Measurements from ENCODE around the gene TLCD3B. TPM values are rescaled to one million over a fixed set of nuclear protein-coding genes. Genes with fewer than 3 reads are reported as not detected.

TLCD3B gene
- total and polyA plus RNA-seq, 9 of the 15 experiments (the other 6 are each of a cell fraction or from before 2014, with no cell fraction given), result 0.10 to 0.52 (median 0.23) TPM; not detected in 4

DNA sequence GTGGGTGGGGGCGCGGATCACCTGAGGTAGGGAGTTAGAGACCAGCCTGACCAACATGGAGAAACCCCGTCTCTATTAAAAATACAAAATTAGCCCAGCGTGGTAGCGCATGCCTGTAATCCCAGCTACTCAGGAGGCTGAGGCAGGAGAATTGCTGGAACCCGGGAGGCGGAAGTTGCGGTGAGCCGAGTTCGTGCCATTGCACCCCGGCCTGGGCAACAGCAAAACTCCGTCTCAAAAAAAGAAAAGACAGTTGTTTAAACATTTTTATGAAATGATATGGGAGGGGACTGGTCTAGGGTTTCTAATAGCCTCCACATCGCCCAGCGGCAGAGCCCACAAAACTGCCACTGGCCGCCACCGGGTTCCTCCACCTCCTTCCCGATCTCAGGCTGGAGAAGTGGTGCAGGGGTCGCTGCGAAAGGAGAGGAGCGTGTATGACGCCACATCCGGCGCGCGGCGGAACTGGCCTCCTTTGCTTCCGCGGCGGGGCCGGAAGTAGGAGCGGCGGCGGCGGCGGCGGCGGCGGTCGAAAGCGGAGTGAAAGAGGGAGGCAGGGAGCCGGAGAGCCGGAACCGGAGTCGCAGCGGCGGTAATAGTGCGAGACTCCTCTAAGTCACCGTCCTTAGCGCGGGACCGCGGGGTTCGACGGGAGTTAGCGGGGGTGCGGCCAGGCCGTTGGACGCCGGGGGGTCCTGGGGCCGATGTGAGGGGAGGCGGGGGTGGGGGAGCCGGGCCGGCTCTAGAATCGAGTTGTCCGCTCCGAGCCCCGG, 44.6 kb upstream of the TLCD3B start, which contains the start of gene PPP4C (continued):
- TF ChIP-seq POU5F1 (IDR thresholded peaks at IDR 0.05; ENCODE audit: borderline replicate concordance, low read depth, low read length, partially characterized antibody), result peak; percentile 16
- TF ChIP-seq CC2D1A (IDR thresholded peaks at IDR 0.05), result no peak
- TF ChIP-seq, protein P1, sequence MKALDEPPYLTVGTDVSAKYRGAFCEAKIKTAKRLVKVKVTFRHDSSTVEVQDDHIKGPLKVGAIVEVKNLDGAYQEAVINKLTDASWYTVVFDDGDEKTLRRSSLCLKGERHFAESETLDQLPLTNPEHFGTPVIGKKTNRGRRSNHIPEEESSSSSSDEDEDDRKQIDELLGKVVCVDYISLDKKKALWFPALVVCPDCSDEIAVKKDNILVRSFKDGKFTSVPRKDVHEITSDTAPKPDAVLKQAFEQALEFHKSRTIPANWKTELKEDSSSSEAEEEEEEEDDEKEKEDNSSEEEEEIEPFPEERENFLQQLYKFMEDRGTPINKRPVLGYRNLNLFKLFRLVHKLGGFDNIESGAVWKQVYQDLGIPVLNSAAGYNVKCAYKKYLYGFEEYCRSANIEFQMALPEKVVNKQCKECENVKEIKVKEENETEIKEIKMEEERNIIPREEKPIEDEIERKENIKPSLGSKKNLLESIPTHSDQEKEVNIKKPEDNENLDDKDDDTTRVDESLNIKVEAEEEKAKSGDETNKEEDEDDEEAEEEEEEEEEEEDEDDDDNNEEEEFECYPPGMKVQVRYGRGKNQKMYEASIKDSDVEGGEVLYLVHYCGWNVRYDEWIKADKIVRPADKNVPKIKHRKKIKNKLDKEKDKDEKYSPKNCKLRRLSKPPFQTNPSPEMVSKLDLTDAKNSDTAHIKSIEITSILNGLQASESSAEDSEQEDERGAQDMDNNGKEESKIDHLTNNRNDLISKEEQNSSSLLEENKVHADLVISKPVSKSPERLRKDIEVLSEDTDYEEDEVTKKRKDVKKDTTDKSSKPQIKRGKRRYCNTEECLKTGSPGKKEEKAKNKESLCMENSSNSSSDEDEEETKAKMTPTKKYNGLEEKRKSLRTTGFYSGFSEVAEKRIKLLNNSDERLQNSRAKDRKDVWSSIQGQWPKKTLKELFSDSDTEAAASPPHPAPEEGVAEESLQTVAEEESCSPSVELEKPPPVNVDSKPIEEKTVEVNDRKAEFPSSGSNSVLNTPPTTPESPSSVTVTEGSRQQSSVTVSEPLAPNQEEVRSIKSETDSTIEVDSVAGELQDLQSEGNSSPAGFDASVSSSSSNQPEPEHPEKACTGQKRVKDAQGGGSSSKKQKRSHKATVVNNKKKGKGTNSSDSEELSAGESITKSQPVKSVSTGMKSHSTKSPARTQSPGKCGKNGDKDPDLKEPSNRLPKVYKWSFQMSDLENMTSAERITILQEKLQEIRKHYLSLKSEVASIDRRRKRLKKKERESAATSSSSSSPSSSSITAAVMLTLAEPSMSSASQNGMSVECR (CRISPR knock-in tag; IDR thresholded peaks at IDR 0.05), result peak; percentile 77
- TF ChIP-seq CXXC5 (CRISPR knock-in tag; IDR thresholded peaks at IDR 0.05), result peak; percentile 77
- TF ChIP-seq MED1 (CRISPR knock-in tag; IDR thresholded peaks at IDR 0.05; ENCODE audit: borderline replicate concordance), result 0 out of 2 replicates have a peak, but pooled peaks have one; percentile 73
- TF ChIP-seq ZNF778 (CRISPR knock-in tag; IDR thresholded peaks at IDR 0.05), result no peak
- TF ChIP-seq, protein P2, sequence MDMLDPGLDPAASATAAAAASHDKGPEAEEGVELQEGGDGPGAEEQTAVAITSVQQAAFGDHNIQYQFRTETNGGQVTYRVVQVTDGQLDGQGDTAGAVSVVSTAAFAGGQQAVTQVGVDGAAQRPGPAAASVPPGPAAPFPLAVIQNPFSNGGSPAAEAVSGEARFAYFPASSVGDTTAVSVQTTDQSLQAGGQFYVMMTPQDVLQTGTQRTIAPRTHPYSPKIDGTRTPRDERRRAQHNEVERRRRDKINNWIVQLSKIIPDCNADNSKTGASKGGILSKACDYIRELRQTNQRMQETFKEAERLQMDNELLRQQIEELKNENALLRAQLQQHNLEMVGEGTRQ (CRISPR knock-in tag; IDR thresholded peaks at IDR 0.05), result no peak
- TF ChIP-seq RBFOX2 (IDR thresholded peaks at IDR 0.05; ENCODE audit: low read depth, low read length), result peak; percentile 99
- TF ChIP-seq TBP (optimal IDR thresholded peaks at IDR 0.05; ENCODE audit: low read depth, low read length), result peak; percentile 86
- TF ChIP-seq POLR2G (IDR thresholded peaks at IDR 0.05; ENCODE audit: low read depth, low read length), result peak; percentile 94
- TF ChIP-seq RB1 (IDR thresholded peaks at IDR 0.05; ENCODE audit: low read depth), result no peak
- TF ChIP-seq ZNF583 (CRISPR knock-in tag; IDR thresholded peaks at IDR 0.05), result no peak
- TF ChIP-seq, protein P3, sequence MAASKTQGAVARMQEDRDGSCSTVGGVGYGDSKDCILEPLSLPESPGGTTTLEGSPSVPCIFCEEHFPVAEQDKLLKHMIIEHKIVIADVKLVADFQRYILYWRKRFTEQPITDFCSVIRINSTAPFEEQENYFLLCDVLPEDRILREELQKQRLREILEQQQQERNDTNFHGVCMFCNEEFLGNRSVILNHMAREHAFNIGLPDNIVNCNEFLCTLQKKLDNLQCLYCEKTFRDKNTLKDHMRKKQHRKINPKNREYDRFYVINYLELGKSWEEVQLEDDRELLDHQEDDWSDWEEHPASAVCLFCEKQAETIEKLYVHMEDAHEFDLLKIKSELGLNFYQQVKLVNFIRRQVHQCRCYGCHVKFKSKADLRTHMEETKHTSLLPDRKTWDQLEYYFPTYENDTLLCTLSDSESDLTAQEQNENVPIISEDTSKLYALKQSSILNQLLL (CRISPR knock-in tag; IDR thresholded peaks at IDR 0.05; ENCODE audit: borderline replicate concordance), result no peak
- TF ChIP-seq, protein P4, sequence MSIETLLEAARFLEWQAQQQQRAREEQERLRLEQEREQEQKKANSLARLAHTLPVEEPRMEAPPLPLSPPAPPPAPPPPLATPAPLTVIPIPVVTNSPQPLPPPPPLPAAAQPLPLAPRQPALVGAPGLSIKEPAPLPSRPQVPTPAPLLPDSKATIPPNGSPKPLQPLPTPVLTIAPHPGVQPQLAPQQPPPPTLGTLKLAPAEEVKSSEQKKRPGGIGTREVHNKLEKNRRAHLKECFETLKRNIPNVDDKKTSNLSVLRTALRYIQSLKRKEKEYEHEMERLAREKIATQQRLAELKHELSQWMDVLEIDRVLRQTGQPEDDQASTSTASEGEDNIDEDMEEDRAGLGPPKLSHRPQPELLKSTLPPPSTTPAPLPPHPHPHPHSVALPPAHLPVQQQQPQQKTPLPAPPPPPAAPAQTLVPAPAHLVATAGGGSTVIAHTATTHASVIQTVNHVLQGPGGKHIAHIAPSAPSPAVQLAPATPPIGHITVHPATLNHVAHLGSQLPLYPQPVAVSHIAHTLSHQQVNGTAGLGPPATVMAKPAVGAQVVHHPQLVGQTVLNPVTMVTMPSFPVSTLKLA (conservative IDR thresholded peaks at IDR 0.05), result peak; percentile 65 to 78
- peak; percentile 87 for TF ChIP-seq ETV1 (tag; conservative IDR thresholded peaks at IDR 0.05; ENCODE audit: low read depth)
- TF ChIP-seq ZNF3 (CRISPR knock-in tag; IDR thresholded peaks at IDR 0.05), result no peak
- TF ChIP-seq, protein P5, sequence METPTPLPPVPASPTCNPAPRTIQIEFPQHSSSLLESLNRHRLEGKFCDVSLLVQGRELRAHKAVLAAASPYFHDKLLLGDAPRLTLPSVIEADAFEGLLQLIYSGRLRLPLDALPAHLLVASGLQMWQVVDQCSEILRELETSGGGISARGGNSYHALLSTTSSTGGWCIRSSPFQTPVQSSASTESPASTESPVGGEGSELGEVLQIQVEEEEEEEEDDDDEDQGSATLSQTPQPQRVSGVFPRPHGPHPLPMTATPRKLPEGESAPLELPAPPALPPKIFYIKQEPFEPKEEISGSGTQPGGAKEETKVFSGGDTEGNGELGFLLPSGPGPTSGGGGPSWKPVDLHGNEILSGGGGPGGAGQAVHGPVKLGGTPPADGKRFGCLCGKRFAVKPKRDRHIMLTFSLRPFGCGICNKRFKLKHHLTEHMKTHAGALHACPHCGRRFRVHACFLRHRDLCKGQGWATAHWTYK (CRISPR knock-in tag; IDR thresholded peaks at IDR 0.05), result 0 out of 2 replicates have a peak, but pooled peaks have one; percentile 41
- TF ChIP-seq SMAD1 (IDR thresholded peaks at IDR 0.05; ENCODE audit: low read depth, low read length, partially characterized antibody), result peak; percentile 88

Measured in K562 (cell line).